ENCODE data around the gene DAP. TPM values are rescaled to one million over a fixed set of nuclear protein-coding genes. Genes with fewer than 3 reads are reported as not detected.

The DAP gene
- total and polyA plus RNA-seq, 5 experiments from 2014 or later = 31.0 to 71.9 (median 42.7) TPM

DNA sequence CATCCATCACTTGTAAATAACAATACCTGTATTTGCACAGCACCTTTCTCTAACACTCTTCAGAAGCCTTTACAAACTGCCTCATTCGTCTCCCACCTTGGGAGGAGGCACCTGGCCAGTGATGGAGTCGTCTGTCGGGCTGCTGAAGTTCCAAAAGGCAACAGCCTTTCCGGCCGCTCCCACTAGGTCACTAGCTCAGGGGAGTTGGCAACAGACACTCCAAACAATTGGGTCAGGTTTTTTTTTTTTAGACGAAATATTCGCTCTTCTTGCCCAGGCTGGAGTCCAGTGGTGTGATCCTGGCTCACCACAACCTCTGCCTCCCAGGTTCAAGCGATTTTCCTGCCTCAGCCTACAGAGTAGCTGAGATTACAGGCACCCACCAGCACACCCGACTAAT lies 4.0 kb downstream of the DAP start:
- H3K36me3 Mint-ChIP-seq = peaks cover 0 to 33% (median 2%) of the 10 kb centered on the region in 3 donors
- H3K4me3 Mint-ChIP-seq = no peak overlapping the region
- peak overlapping the region in 4 of 10 donors; percentile 33 to 73 (median 50) for H3K27ac Mint-ChIP-seq
- H3K9me3 Mint-ChIP-seq = no peaks in the 10 kb centered on the region
- H3K27me3 Mint-ChIP-seq = no peaks in the 10 kb centered on the region
- DNase-seq = no peak
- POLR2A ChIA-PET = no interaction called here
- peaks cover 32 to 79% (median 69%) of the 10 kb centered on the region in 4 donors for H3K4me1 Mint-ChIP-seq
- no peak for ATAC-seq

DNA sequence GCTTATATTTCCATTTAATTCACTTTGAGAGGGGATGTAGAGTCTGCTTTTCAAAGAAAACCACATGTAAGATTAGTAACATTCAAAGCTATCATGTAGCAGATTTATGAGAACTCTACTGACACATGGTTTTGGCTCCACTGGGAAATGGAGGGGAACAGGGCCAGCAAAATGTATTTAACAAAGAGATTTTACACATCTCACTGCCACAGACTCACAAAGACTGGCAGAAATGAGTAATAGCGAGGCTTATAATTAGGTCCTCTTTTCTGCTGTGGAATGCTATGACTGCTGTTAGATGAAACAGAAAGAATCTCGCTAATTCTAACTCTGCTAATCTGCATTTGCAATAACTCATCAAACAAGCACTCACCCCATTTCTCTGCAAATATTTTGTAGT lies 4.5 kb downstream of the DAP start:
- no peaks in the 10 kb centered on the region for H3K27me3 Mint-ChIP-seq
- ATAC-seq = no peak
- peak overlapping the region in 4 of 10 donors; percentile 22 to 73 (median 43) for H3K27ac Mint-ChIP-seq
- peaks cover 0 to 38% (median 2%) of the 10 kb centered on the region in 3 donors for H3K36me3 Mint-ChIP-seq
- no peak for DNase-seq
- peaks cover 30 to 74% (median 65%) of the 10 kb centered on the region in 4 donors for H3K4me1 Mint-ChIP-seq
- POLR2A ChIA-PET = no interaction called here
- no peaks in the 10 kb centered on the region for H3K9me3 Mint-ChIP-seq
- no peak overlapping the region for H3K4me3 Mint-ChIP-seq

DNA sequence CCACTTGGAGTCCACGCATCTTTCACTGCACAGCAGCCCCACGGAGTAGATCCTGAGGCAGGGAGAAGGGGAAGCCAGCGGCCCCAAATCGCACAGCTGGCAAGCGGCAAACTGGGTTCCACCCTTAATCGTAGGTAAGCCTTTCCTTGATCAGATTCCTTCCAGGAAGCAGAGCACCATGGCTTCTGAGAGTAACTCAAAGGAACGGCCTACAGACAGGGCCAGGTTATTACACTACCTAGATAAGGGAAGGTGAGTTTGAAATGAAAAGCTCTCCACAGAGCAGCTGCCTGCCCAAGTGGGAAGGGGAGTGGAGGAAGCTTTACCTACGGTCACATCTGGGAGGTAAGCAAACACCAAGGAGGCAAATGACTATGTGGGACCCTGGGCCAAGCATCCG lies 7.9 kb downstream of the DAP start:
- Mint-ChIP-seq H3K4me3 (no peak overlapping the region), H3K9me3 (no peaks in the 10 kb centered on the region), H3K27ac (peak overlapping the region in 1 of 10 donors; percentile 69), H3K36me3 (peaks cover 0 to 68% (median 11%) of the 10 kb centered on the region in 3 donors), H3K27me3 (no peaks in the 10 kb centered on the region), H3K4me1 (peaks cover 26 to 51% (median 41%) of the 10 kb centered on the region in 4 donors)
- DNase-seq (no peak), ATAC-seq (no peak)
- POLR2A ChIA-PET = interaction anchor here (0.6 to 1.2 kb wide), 2 partner anchors 8 to 393 kb away, joined by 3 to 5 read pairs; partner anchors contain the start of gene DAP

DNA sequence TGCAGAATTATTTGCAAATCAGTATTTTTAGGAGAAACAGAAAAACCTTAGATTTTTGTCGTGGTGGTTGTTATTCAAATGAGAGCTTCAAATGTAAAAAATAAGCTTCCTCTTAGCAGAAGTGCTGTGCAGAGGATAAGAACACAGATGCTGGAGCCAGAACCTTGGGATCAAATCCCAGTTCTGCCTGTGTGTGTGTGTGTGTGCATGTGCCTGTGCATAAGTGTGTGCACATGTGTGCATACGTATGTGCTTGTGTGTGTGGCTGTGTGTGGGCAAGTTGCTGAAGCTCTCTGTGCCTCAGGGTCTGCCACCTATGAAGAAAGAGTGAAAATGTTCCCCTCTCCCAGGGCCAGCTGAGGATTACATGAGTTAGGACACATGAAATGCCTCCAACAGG lies 8.6 kb downstream of the DAP start:
- Mint-ChIP-seq H3K27ac (no peak overlapping the region), H3K4me1 (peaks cover 22 to 43% (median 34%) of the 10 kb centered on the region in 4 donors), H3K27me3 (no peaks in the 10 kb centered on the region), H3K4me3 (no peak overlapping the region), H3K9me3 (no peaks in the 10 kb centered on the region), H3K36me3 (peaks cover 0 to 69% (median 13%) of the 10 kb centered on the region in 3 donors)
- no peak for ATAC-seq
- POLR2A ChIA-PET = interaction anchor here (1.2 kb wide), 1 partner anchor 8 kb away, joined by 3 read pairs; the partner anchor contains the start of gene DAP
- no peak for DNase-seq

DNA sequence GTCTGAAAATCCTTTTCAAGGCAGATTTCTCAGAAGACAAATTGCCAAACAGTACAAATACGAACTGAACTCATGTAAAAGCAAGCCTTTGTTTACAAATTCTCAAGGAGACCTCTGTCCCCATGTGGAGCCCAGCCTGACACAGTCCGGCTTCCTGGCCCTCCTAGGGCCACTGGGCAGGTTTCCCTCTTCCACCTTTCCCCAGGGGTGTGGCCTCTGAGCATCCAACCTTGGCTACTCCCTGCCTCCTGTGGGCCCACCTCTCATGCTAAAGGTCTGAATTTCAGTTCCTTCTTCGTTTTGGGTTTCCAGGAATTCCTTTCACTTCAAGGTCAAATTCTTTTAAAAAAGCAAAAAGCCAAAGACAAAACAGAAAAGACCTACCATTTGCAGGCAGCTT lies 10.1 kb downstream of the DAP start:
- H3K27me3 Mint-ChIP-seq = no peaks in the 10 kb centered on the region
- peaks cover 15 to 28% (median 22%) of the 10 kb centered on the region in 4 donors for H3K4me1 Mint-ChIP-seq
- DNase-seq = no peak
- H3K4me3 Mint-ChIP-seq = no peak overlapping the region
- POLR2A ChIA-PET = no interaction called here
- no peak overlapping the region for H3K27ac Mint-ChIP-seq
- H3K9me3 Mint-ChIP-seq = no peaks in the 10 kb centered on the region
- H3K36me3 Mint-ChIP-seq = peaks cover 4 to 79% (median 21%) of the 10 kb centered on the region in 3 donors
- no peak for ATAC-seq

DNA sequence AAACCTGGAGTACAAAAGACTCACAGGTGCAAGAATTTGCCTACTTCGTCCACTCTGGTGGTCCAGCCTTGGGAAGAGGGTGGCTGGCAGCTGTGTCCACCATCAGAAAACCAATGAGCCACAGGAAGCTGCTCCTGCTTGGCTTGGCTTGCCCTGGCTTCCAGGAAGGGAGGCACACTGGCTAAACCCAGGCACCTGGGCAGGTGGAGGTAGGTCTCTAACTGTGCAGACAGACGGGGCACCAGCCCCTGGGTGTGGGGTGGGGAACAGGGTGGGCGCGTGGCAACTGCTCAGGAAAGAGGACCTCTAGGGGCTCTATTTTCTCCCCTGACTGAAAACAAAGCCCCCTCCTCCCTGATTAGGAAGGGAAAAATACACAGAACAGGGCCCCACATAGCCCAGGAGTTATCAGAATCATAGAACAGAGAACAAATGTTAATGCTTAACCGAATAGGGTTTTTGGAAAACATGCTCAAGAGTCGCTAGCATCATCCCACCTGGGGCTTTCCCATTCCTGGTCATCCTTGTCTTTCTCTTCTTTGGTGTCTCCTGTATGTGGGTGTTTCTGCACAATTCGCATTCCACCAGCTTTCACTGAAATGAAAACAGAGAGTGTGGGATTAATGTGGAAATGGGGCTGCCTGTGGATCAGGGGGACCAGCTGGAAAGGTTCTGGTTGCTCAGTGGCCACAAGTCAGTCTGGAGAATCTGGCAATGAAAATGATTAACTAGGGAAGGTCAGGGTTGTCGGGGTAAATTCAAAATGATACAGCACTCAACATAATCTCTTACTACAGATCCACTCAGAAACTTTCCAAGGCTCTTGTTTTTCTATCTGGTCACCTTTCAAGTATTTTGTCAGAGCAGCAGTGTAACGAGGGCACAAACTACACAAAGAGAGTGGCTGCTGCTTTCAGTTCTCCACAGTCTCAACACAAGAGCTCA lies 13.1 kb downstream of the DAP start:
- POLR2A ChIA-PET = no interaction called here
- H3K9me3 Mint-ChIP-seq = no peaks in the 10 kb centered on the region
- H3K4me1 Mint-ChIP-seq = peaks cover 2 to 10% (median 4%) of the 10 kb centered on the region in 4 donors
- DNase-seq (no peak), ATAC-seq (no peak)
- H3K4me3 Mint-ChIP-seq = no peak overlapping the region
- H3K36me3 Mint-ChIP-seq = peaks cover 16 to 86% (median 41%) of the 10 kb centered on the region in 3 donors
- peak overlapping the region in 1 of 10 donors; percentile 57 for H3K27ac Mint-ChIP-seq
- no peaks in the 10 kb centered on the region for H3K27me3 Mint-ChIP-seq

DNA sequence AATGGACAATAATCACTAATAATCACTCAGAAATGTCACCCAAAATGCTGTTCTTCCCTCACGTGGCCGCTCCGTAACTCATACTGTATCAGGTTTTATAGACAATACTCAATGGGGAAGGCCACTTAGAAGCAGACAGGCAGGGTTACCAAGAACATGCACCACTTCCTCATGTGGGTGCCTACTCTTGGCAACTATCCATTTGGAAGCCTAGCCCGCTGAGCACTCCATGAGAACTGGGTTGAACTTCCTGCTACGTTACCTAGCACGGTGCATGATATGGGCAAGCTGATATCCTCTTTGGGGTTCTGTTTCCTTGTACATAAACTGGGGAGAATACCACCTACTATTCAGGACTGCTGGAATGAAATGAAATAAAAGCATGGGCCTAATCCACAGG lies 14.3 kb downstream of the DAP start:
- Mint-ChIP-seq H3K27ac (peak overlapping the region in 1 of 10 donors; percentile 57), H3K4me3 (no peak overlapping the region), H3K27me3 (no peaks in the 10 kb centered on the region), H3K9me3 (no peaks in the 10 kb centered on the region), H3K36me3 (peaks cover 26 to 88% (median 51%) of the 10 kb centered on the region in 3 donors), H3K4me1 (peaks cover 0 to 11% (median 3%) of the 10 kb centered on the region in 4 donors)
- POLR2A ChIA-PET = no interaction called here
- DNase-seq = no peak
- no peak for ATAC-seq

DNA sequence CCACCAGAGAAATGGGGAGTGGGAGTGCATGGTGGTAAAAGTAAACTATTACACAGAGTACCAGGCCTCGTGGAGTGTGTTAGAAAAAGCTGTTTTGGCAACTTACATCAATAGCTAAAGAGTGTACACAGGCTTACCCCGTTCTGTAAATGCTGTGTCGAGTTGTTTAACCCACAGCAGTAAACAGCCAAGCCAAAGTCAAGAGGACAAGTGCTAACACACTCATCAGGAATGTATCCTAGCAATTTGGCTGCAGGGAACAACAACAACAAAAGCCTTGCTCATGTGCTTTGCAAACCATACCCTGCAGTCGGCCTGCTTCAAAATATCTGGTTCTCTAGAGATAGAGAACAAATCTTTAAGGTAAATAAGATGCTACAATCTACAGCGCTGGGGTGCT lies 15.9 kb downstream of the DAP start:
- Mint-ChIP-seq H3K9me3 (peaks cover 0 to 8% (median 0%) of the 10 kb centered on the region in 9 donors), H3K4me3 (no peak overlapping the region), H3K27ac (peak overlapping the region in 1 of 10 donors; percentile 48), H3K36me3 (peaks cover 42 to 88% (median 62%) of the 10 kb centered on the region in 3 donors), H3K27me3 (no peaks in the 10 kb centered on the region), H3K4me1 (peaks cover 0 to 12% (median 3%) of the 10 kb centered on the region in 4 donors)
- ATAC-seq = no peak
- POLR2A ChIA-PET = no interaction called here
- no peak for DNase-seq

DNA sequence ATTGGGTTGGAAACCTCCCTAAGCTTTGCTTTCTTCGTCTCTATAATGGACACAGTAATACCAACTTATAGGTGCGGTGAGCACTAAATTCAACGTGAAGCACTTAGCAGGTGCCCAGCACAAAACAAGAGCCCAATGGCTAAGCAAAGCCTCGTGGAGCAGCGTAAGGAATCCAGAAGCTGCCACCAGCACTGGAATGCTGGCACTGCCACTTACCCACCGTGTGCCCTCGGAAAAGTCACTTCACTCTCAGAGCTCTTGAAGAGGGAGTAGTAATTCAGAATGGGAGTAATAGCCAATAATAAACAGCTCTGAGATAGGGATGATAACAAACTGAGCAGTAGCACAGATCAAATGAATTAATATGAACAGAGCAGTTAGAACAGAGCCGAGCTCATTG lies 16.4 kb downstream of the DAP start:
- no peak overlapping the region for H3K4me3 Mint-ChIP-seq
- H3K4me1 Mint-ChIP-seq = peaks cover 0 to 15% (median 2%) of the 10 kb centered on the region in 4 donors

DNA sequence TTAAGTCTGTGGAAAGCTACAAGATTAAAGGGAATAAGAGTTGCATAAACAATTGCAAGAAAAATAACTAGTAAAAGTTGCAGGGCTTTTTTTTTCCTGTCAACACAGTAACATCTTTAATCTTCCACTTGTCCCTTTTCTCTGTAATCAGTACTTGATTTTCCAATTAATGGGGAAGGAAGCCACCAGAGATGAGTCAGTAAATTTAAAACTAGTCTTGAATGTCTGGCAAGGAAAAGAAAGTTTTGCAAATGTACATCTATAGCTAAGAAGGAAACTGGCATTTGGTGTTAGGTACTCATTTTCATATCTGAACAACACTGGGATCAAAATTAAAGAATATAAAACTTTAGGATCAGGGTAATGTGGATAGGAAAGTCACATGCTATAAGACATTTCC lies 17.1 kb downstream of the DAP start:
- H3K27ac Mint-ChIP-seq = no peak overlapping the region
- no peak for DNase-seq
- POLR2A ChIA-PET = no interaction called here
- H3K4me3 Mint-ChIP-seq = no peak overlapping the region
- H3K9me3 Mint-ChIP-seq = peaks cover 0 to 12% (median 0%) of the 10 kb centered on the region in 9 donors
- no peak for ATAC-seq
- peaks cover 0 to 13% (median 2%) of the 10 kb centered on the region in 4 donors for H3K4me1 Mint-ChIP-seq
- no peaks in the 10 kb centered on the region for H3K27me3 Mint-ChIP-seq
- peaks cover 51 to 83% (median 66%) of the 10 kb centered on the region in 3 donors for H3K36me3 Mint-ChIP-seq

More for the DNA sequence above, 16.4 kb downstream of the DAP start:
- POLR2A ChIA-PET = no interaction called here
- DNase-seq (no peak), ATAC-seq (no peak)
- Mint-ChIP-seq H3K27ac (peak overlapping the region in 1 of 10 donors; percentile 48), H3K27me3 (no peaks in the 10 kb centered on the region), H3K9me3 (peaks cover 0 to 12% (median 0%) of the 10 kb centered on the region in 9 donors), H3K36me3 (peaks cover 46 to 88% (median 66%) of the 10 kb centered on the region in 3 donors)

DNA sequence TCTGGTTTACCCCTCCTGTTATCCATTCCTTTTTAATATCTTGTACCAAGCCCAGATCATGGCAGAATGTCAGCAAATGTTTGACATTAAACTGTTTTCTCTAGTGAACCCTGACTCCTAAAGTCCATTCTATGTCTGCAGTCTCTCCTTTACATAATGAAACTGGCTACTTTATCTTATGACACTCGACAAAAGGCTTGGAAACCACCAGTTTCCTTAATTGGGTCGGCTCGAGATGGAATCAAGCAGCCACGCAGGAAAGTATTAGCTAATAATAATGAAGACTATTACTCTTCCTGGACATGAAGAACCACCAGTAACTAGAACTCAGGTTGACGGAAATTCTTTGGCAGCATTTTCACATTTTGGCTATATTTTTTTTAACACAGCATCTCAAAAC lies 17.5 kb downstream of the DAP start:
- Mint-ChIP-seq H3K27me3 (no peaks in the 10 kb centered on the region), H3K27ac (peak overlapping the region in 1 of 10 donors; percentile 61), H3K4me1 (peaks cover 0 to 15% (median 6%) of the 10 kb centered on the region in 4 donors), H3K36me3 (peaks cover 51 to 86% (median 68%) of the 10 kb centered on the region in 3 donors), H3K4me3 (no peak overlapping the region), H3K9me3 (peaks cover 0 to 12% (median 0%) of the 10 kb centered on the region in 9 donors)
- ATAC-seq = no peak
- DNase-seq = no peak
- POLR2A ChIA-PET = no interaction called here

DNA sequence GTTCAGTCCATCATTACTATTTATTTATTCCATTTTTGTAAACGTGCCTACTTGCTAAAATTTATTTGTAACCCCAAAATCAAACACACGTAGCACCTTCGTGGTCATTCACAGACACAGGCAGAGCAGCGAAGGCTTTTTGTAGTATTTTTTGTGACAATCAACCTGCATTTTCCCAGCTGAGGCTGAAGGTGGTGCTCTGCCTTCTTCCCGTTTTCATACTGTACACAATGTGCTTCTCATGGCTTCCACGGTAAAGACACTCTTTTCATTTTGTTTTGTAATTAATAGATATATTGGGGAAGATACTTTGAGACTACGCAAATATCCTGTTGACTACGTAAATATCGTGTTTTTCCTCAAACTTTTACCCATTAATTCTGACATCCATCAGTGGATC lies 19.4 kb downstream of the DAP start:
- H3K36me3 Mint-ChIP-seq = peaks cover 48 to 81% (median 60%) of the 10 kb centered on the region in 3 donors
- peaks cover 2 to 19% (median 13%) of the 10 kb centered on the region in 4 donors for H3K4me1 Mint-ChIP-seq
- POLR2A ChIA-PET = no interaction called here
- H3K9me3 Mint-ChIP-seq = peaks cover 0 to 12% (median 0%) of the 10 kb centered on the region in 9 donors
- no peaks in the 10 kb centered on the region for H3K27me3 Mint-ChIP-seq
- ATAC-seq (no peak), DNase-seq (no peak)
- no peak overlapping the region for H3K4me3 Mint-ChIP-seq
- no peak overlapping the region for H3K27ac Mint-ChIP-seq

DNA sequence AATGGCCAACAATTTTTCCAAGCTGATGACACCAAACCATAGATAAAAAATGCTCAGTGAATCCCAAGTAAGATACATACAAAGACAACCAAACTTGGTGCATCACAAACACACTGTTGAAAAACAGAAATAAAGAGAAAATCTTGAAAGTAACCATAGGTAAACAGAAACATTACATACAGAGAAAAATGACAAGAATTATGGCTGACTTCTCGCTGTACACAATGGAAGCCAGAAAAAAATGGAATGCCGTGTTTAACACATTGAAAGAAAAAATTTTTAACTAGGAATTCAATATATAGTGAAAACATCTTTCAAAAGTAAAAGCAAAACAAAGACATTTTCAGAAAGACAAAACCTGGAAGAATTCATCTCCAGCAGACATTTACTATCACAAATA lies 20.6 kb downstream of the DAP start:
- ATAC-seq = no peak
- Mint-ChIP-seq H3K27me3 (no peaks in the 10 kb centered on the region), H3K9me3 (peaks cover 0 to 12% (median 0%) of the 10 kb centered on the region in 9 donors), H3K36me3 (peaks cover 42 to 70% (median 54%) of the 10 kb centered on the region in 3 donors), H3K4me1 (peaks cover 13 to 23% (median 16%) of the 10 kb centered on the region in 4 donors), H3K4me3 (no peak overlapping the region), H3K27ac (peak overlapping the region in 1 of 10 donors; percentile 26)
- DNase-seq = no peak
- POLR2A ChIA-PET = no interaction called here

Data from naive thymus-derived CD8-positive, alpha-beta T cell (primary cell).